ENCODE measurements around the gene ABCD3. TPM values are rescaled to one million over a fixed set of nuclear protein-coding genes. Genes with fewer than 3 reads are reported as not detected.

ABCD3 gene
- total and polyA plus RNA-seq, 7 experiments from 2014 or later = 18.0 to 31.2 (median 24.4) TPM

DNA sequence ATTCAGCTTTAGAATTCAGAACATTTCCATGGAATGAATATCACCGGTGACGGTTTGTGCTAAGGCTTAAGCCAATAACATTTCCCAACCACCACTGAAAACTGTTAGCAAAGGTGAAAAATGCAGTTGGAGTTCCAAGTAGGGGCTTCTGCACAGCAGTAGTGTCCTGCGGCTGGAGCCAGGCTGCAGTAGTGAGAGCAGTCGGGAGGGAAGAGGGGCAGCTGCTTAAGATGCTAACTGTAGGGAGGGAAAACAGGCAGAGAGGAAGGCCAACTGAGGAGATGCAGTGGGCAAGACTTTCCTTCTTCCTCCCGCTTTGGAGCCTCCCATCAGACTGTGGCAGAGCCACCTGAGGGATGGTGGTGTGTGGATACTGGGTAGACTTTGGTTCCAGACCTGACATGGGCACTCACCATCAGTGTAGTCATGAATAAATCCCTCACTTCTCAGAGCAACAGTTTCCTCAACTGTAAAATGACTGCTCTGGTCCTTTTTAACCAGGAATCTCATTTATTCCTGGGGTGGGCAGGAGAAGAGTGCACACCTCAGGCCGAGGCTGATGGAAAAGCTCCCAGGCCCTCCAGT is 120.1 kb downstream of the ABCD3 start:
- H3K4me1 ChIP-seq (ENCODE audit: control insufficient read depth in 2 of 2, insufficient read depth in 2 of 2, low read length in 2 of 2) = peaks cover 0 to 5% of the 10 kb centered on the region in 2 donors
- Mint-ChIP-seq H3K4me1 (peaks cover 6 to 23% (median 11%) of the 10 kb centered on the region in 7 donors), H3K27me3 (peaks cover 60 to 69% (median 65%) of the 10 kb centered on the region in 5 donors), H3K36me3 (no peaks in the 10 kb centered on the region), H3K9me3 (peaks cover 0 to 2% (median 0%) of the 10 kb centered on the region in 11 donors), H3K4me3 (no peak overlapping the region), H3K27ac (no peak overlapping the region)
- no peak for ATAC-seq
- intact Hi-C loops (cut with micrococcal nuclease) = no loop called here
- H3K27ac ChIP-seq (ENCODE audit: low read depth, low read length) = no peak overlapping the region
- ChIA-PET POLR2A (no interaction called here), CTCF (no interaction called here)
- no peaks in the 10 kb centered on the region for H3K36me3 ChIP-seq (ENCODE audit: control insufficient read depth in 2 of 3, insufficient read depth in 3 of 3, low read length in 3 of 3)
- no peaks in the 10 kb centered on the region for H3K9me3 ChIP-seq (ENCODE audit: control insufficient read depth in 2 of 3, low read length in 3 of 3)
- peaks cover 0 to 4% of the 10 kb centered on the region in 2 donors for H3K27me3 ChIP-seq (ENCODE audit: control insufficient read depth in 2 of 2, insufficient read depth in 2 of 2, low read length in 2 of 2)
- no peak overlapping the region for H3K4me3 ChIP-seq (ENCODE audit: low read length)
- no peak for DNase-seq

GRCh38 chr1:94539496-94539895 is 121.3 kb downstream of the ABCD3 start:
- Mint-ChIP-seq H3K27me3 (peaks cover 57 to 75% (median 68%) of the 10 kb centered on the region in 5 donors), H3K36me3 (no peaks in the 10 kb centered on the region), H3K4me3 (no peak overlapping the region), H3K9me3 (peaks cover 0 to 2% (median 0%) of the 10 kb centered on the region in 11 donors), H3K27ac (no peak overlapping the region), H3K4me1 (peaks cover 6 to 23% (median 11%) of the 10 kb centered on the region in 7 donors)
- H3K27ac ChIP-seq (ENCODE audit: low read depth, low read length) = no peak overlapping the region
- peaks cover 0 to 5% of the 10 kb centered on the region in 2 donors for H3K4me1 ChIP-seq (ENCODE audit: control insufficient read depth in 2 of 2, insufficient read depth in 2 of 2, low read length in 2 of 2)
- ChIA-PET POLR2A (no interaction called here), CTCF (no interaction called here)
- no peak overlapping the region for H3K4me3 ChIP-seq (ENCODE audit: low read length)
- no peaks in the 10 kb centered on the region for H3K9me3 ChIP-seq (ENCODE audit: control insufficient read depth in 2 of 3, low read length in 3 of 3)
- ATAC-seq = no peak
- intact Hi-C loops (cut with micrococcal nuclease) = no loop called here
- H3K27me3 ChIP-seq (ENCODE audit: control insufficient read depth in 2 of 2, insufficient read depth in 2 of 2, low read length in 2 of 2) = peaks cover 0 to 4% of the 10 kb centered on the region in 2 donors
- DNase-seq = no peak
- no peaks in the 10 kb centered on the region for H3K36me3 ChIP-seq (ENCODE audit: control insufficient read depth in 2 of 3, insufficient read depth in 3 of 3, low read length in 3 of 3)

- Histone ChIP-seq H3K27ac (ENCODE audit: low read depth, low read length) (no peak overlapping the region), H3K27me3 (ENCODE audit: control insufficient read depth in 2 of 2, insufficient read depth in 2 of 2, low read length in 2 of 2) (peaks cover 0 to 4% of the 10 kb centered on the region in 2 donors), H3K9me3 (ENCODE audit: control insufficient read depth in 2 of 3, low read length in 3 of 3) (no peaks in the 10 kb centered on the region), H3K4me3 (ENCODE audit: low read length) (no peak overlapping the region), H3K36me3 (ENCODE audit: control insufficient read depth in 2 of 3, insufficient read depth in 3 of 3, low read length in 3 of 3) (no peaks in the 10 kb centered on the region), H3K4me1 (ENCODE audit: control insufficient read depth in 2 of 2, insufficient read depth in 2 of 2, low read length in 2 of 2) (peaks cover 0 to 5% of the 10 kb centered on the region in 2 donors)
- POLR2A ChIA-PET = no interaction called here
- intact Hi-C loops (cut with micrococcal nuclease) = no loop called here
- peaks cover 6 to 23% (median 11%) of the 10 kb centered on the region in 7 donors for H3K4me1 Mint-ChIP-seq
- H3K4me3 Mint-ChIP-seq = peak overlapping the region; percentile 50 to 76 (median 62)
- no peak for DNase-seq
- H3K27me3 Mint-ChIP-seq = peaks cover 58 to 76% (median 74%) of the 10 kb centered on the region in 5 donors
- H3K27ac Mint-ChIP-seq = no peak overlapping the region
- no peak for ATAC-seq
- H3K9me3 Mint-ChIP-seq = peaks cover 0 to 2% (median 0%) of the 10 kb centered on the region in 11 donors
- no peaks in the 10 kb centered on the region for H3K36me3 Mint-ChIP-seq
- CTCF ChIA-PET = no interaction called here
Observed at GRCh38 chr1:94540440-94541245, 122.5 kb downstream of the ABCD3 start.

DNA sequence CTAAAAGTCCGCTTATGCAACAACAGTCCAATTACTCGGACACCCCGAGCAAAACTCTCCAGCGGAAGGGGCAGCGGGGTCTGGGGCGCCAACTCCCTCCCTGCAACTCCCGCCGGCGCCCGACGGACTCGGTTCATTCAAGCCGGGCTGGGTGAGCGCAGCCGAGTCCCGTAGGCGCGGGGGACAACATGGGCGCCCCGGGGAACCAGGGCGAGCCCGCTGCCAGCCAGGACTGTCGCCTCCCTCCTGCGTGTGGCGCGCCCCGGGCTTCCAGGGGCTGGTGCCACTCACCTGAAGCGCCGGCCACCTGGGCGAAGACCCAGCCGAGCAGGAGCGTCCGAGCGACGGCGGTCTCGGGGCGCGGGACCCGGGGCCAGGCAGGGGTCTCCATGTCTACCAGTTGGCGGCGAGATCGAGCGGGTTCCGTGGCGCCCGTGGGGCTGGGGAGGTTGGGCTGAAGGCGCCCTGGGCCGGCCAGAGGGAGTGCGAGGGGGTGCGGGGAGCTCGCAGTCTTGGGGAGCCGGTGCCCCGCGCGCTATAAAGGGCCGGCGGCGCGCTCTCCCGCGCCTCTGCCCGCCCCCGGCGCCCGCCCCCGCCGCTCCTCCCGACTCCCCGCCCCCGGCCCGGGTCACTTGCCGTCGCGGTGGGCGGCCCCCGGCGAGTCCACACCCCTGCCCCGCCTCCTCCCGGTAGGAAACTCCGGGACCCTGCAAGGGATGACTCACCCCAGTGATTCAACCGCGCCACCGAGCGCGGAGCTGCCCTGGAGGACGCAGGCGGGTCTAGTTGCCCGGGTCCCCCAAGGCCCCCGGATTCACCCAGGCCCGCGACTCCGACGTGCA is 123.3 kb downstream of the ABCD3 start, which contains the start of gene F3:
TSS of gene F3 (minus strand) at position 514 of the 842 bp plus-strand sequence. CDS start at position 391, 123 bp downstream.
- CTCF ChIA-PET = no interaction called here
- peaks cover 0 to 4% of the 10 kb centered on the region in 2 donors for H3K27me3 ChIP-seq (ENCODE audit: control insufficient read depth in 2 of 2, insufficient read depth in 2 of 2, low read length in 2 of 2)
- peaks cover 66 to 81% (median 72%) of the 10 kb centered on the region in 5 donors for H3K27me3 Mint-ChIP-seq
- intact Hi-C loops (cut with micrococcal nuclease) = no loop called here
- DNase-seq = peak in 3 of 9 donors; percentile 10 to 87 (median 25)
- H3K27ac ChIP-seq (ENCODE audit: low read depth, low read length) = no peak within 1 kb of the TSS
- no peaks in the 10 kb centered on the region for H3K9me3 ChIP-seq (ENCODE audit: control insufficient read depth in 2 of 3, low read length in 3 of 3)
- peak; percentile 89 for ATAC-seq
- peaks cover 0 to 5% of the 10 kb centered on the region in 2 donors for H3K4me1 ChIP-seq (ENCODE audit: control insufficient read depth in 2 of 2, insufficient read depth in 2 of 2, low read length in 2 of 2)
- H3K36me3 ChIP-seq (ENCODE audit: control insufficient read depth in 2 of 3, insufficient read depth in 3 of 3, low read length in 3 of 3) = no peaks in the 10 kb centered on the region
- H3K4me3 Mint-ChIP-seq = peak within 1 kb of the TSS; percentile 57 to 82 (median 68)
- POLR2A ChIA-PET = no interaction called here
- no peak within 1 kb of the TSS for H3K4me3 ChIP-seq (ENCODE audit: low read length)
- H3K9me3 Mint-ChIP-seq = peaks cover 0 to 2% (median 0%) of the 10 kb centered on the region in 11 donors
- H3K36me3 Mint-ChIP-seq = no peaks in the 10 kb centered on the region
- no peak within 1 kb of the TSS for H3K27ac Mint-ChIP-seq
- peaks cover 6 to 23% (median 11%) of the 10 kb centered on the region in 7 donors for H3K4me1 Mint-ChIP-seq

DNA sequence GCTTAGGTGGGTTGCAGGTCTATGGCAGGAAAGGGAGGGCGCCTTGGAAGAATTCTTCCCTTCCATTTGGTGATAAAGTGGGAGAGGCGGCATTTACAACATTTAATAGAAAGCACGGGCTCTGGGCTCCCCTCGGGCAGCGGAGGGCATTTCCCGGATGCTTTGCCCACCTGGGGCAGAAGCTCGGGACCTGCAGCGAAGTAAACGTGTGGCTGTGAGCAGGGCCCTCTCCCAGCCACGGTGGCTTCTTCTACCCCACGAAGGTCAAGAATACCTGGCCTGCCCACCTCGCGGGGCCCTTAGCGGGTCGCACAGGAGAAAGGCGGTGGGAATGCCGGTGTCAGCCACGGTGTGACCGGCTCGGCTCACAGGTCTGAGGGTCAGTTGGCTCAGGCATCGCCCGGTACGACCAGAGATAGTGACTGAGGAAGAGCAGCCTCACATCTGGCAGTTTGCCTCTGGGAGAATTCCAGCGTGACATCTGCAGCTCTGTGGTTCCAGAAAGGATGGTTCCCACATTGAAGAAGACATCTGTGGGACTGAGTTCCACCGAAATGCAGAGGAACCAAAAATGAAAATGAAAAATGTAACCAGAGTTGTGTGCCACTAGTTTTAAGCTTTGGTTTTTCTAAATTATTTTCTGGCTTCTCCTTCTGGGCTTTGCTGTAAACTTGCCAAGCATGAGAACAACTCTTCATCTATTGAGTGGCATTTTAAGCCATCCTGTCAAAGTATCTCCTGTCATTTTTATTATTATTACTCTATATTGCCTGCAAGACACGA is 124.1 kb downstream of the ABCD3 start:
- Histone ChIP-seq H3K4me3 (ENCODE audit: low read length) (no peak overlapping the region), H3K9me3 (ENCODE audit: control insufficient read depth in 2 of 3, low read length in 3 of 3) (no peaks in the 10 kb centered on the region), H3K36me3 (ENCODE audit: control insufficient read depth in 2 of 3, insufficient read depth in 3 of 3, low read length in 3 of 3) (no peaks in the 10 kb centered on the region), H3K27me3 (ENCODE audit: control insufficient read depth in 2 of 2, insufficient read depth in 2 of 2, low read length in 2 of 2) (peaks cover 0 to 4% of the 10 kb centered on the region in 2 donors), H3K27ac (ENCODE audit: low read depth, low read length) (no peak overlapping the region), H3K4me1 (ENCODE audit: control insufficient read depth in 2 of 2, insufficient read depth in 2 of 2, low read length in 2 of 2) (peaks cover 0 to 5% of the 10 kb centered on the region in 2 donors)
- ATAC-seq = no peak
- H3K27me3 Mint-ChIP-seq = peaks cover 63 to 80% (median 76%) of the 10 kb centered on the region in 5 donors
- H3K4me1 Mint-ChIP-seq = peaks cover 6 to 23% (median 11%) of the 10 kb centered on the region in 7 donors
- DNase-seq = no peak
- H3K4me3 Mint-ChIP-seq = peak overlapping the region; percentile 46 to 82 (median 66)
- H3K36me3 Mint-ChIP-seq = no peaks in the 10 kb centered on the region
- ChIA-PET POLR2A (no interaction called here), CTCF (no interaction called here)
- intact Hi-C loops (cut with micrococcal nuclease) = no loop called here
- H3K27ac Mint-ChIP-seq = no peak overlapping the region
- H3K9me3 Mint-ChIP-seq = peaks cover 0 to 2% (median 0%) of the 10 kb centered on the region in 11 donors

GRCh38 chr1:94543001-94543400 is 124.8 kb downstream of the ABCD3 start:
- H3K4me3 Mint-ChIP-seq = peak overlapping the region in 9 of 10 donors; percentile 46 to 79 (median 62)
- intact Hi-C loops (cut with micrococcal nuclease) = no loop called here
- H3K27ac ChIP-seq (ENCODE audit: low read depth, low read length) = no peak overlapping the region

More at GRCh38 chr1:94543001-94543400, 124.8 kb downstream of the ABCD3 start:
- H3K4me3 ChIP-seq (ENCODE audit: low read length) = no peak overlapping the region
- peaks cover 6 to 23% (median 11%) of the 10 kb centered on the region in 7 donors for H3K4me1 Mint-ChIP-seq
- H3K36me3 ChIP-seq (ENCODE audit: control insufficient read depth in 2 of 3, insufficient read depth in 3 of 3, low read length in 3 of 3) = no peaks in the 10 kb centered on the region
- H3K27ac Mint-ChIP-seq = no peak overlapping the region
- no peaks in the 10 kb centered on the region for H3K9me3 ChIP-seq (ENCODE audit: control insufficient read depth in 2 of 3, low read length in 3 of 3)
- H3K9me3 Mint-ChIP-seq = peaks cover 0 to 2% (median 0%) of the 10 kb centered on the region in 11 donors
- CTCF ChIA-PET = no interaction called here
- peaks cover 0 to 5% of the 10 kb centered on the region in 2 donors for H3K4me1 ChIP-seq (ENCODE audit: control insufficient read depth in 2 of 2, insufficient read depth in 2 of 2, low read length in 2 of 2)
- H3K36me3 Mint-ChIP-seq = no peaks in the 10 kb centered on the region
- DNase-seq = no peak
- POLR2A ChIA-PET = no interaction called here
- H3K27me3 Mint-ChIP-seq = peaks cover 63 to 80% (median 72%) of the 10 kb centered on the region in 5 donors
- H3K27me3 ChIP-seq (ENCODE audit: control insufficient read depth in 2 of 2, insufficient read depth in 2 of 2, low read length in 2 of 2) = peaks cover 0 to 4% of the 10 kb centered on the region in 2 donors
- no peak for ATAC-seq
